IPS-NIHi11 (cell line): ENCODE results near the gene OAS1.
"Not testable (repeated sequence)": the region's sequence is repeated elsewhere in the genome, so short reads cannot be mapped to it uniquely, and the experiment has no call there.

Experiments
- DNase-seq: peaks from one replicate; pipeline ENCODE4 v3.0.0; 2012; ENCODE audit warnings: mixed read lengths, low spot score

OAS1 gene

GRCh38 chr12:112937741-112938719 is 31.3 kb downstream of the OAS1 start, which contains the start of gene OAS3:
TSS of gene OAS3 (plus strand) at chr12:112938474. CDS start at chr12:112938531, 57 bp downstream.
- DNase-seq = peak; percentile 46

- no peak for DNase-seq
Measured at GRCh38 chr12:112938751-112939150, 32.0 kb downstream of the OAS1 start.

DNA sequence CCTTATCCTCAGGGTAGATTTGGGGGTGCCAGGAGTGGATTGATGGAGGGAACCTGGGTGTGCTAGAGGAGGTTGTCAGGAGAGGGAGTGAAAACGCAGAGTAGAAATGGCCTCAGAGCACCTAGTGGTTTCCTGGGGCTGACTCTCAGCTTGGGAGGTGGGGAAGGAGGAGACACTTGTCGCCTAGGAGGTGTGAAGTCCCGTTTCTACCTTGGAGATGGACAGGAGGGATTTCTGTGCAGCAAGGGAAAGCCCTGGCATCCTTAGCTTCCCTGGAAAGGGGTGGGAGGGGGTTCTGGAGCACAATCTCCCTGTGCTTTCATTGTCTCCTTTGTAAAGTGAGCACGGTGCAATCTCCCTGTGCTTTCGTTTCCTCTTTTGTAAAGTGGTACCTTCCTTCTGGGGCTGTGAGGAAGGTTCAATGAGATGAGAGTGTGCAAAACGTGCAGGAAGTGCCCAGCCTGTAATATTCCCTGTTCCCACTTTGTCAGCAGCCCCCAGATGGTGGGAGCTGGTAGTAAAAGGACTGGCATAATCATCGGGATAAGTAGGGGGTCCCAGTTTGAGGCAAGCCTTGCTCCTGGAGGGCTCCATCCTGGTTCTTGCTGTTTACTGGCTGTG is 33.1 kb downstream of the OAS1 start:
- DNase-seq = no peak

DNA sequence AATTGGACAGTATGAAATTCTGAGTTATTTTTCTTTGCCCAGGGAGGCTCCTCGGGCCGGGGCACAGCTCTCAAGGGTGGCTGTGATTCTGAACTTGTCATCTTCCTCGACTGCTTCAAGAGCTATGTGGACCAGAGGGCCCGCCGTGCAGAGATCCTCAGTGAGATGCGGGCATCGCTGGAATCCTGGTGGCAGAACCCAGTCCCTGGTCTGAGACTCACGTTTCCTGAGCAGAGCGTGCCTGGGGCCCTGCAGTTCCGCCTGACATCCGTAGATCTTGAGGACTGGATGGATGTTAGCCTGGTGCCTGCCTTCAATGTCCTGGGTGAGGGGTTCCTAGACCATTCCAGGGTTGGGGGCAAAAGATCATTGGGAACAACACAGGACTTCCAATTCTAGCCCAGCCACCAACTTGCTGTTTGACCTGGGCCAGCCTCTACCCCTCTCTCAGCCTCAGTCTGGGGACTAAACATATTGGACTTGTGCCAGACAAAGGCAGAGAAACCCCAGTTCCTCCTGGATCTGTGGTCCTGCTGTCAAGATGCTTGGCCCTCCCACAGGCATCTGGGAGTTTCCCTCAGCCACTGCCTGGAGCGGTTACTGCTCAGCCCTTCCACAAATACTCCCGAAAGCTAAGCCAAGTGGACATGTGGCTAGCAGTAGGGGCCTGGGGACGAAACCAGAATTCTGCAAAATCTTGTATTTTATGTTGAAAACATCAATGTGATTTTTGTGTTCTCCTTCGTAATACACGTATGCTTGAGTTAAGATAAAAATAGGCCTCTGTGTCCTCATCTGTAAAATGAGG is 35.0 kb downstream of the OAS1 start:
- no peak for DNase-seq

- DNase-seq = no peak
Measured at GRCh38 chr12:112942572-112942971, 35.8 kb downstream of the OAS1 start.

- no peak for DNase-seq
Measured at GRCh38 chr12:112944024-112944690, 37.4 kb downstream of the OAS1 start.

DNA sequence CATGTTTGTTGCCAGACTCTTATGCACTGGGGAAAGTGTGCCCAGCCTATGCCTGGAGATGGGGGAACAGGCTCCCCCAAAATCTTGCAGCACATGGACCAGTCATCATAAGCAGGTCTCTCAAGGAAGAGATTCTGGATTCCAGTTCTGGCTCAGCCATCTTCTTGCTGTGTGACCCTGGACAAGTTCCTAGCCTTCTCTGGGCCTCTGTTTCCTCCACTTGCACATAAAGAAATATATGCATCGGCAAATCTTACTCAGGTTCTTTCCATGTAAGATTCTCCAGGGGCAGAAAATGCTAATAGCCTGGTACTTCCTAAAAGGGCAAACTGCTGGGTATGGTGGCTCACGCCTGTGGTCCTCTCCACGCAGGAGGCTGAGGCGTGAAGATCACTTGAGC is 38.8 kb downstream of the OAS1 start:
- DNase-seq = no peak

DNA sequence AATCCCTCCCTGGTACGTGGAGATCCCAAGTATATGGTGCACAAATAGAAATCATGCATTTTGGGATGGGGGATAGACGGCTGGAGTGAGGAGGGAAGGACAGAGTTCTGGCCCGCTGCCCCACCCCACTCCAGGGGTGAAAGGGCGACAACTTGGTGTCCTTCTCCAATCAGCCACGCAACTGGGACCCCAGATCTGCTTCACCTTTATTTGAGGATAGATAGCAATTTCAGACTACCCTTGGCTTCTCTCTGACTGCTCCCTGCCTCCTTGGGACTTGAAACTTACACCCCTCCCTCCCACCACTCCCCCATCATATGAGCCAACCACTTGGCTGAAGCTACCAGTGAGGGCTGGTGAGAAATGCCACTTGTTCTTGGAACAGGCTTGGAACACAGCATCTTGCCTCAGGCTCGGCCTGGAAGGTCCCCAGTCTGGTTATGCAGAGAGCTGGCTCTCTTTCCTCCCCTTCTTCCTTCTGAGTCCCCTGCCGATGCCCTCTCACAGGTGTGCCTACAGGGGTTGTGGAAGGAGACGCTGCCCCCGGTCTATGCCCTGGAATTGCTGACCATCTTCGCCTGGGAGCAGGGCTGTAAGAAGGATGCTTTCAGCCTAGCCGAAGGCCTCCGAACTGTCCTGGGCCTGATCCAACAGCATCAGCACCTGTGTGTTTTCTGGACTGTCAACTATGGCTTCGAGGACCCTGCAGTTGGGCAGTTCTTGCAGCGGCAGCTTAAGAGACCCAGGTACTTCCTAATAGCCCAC is 39.7 kb downstream of the OAS1 start:
- DNase-seq = no peak

- no peak for DNase-seq
Measured at GRCh38 chr12:112947314-112947713, 40.6 kb downstream of the OAS1 start.

DNA sequence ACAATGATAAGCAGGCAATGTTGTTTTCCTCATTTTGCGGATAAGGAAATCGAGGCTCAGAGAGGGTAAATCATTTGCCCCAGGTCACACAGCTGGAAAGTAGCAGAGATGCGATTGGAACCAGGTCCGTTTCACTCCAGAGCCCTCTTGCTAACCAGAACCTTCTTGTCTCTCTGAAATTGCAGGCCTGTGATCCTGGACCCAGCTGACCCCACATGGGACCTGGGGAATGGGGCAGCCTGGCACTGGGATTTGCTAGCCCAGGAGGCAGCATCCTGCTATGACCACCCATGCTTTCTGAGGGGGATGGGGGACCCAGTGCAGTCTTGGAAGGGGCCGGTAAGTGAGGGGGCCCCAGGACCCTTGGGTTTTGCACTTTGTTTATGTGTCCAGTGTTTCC is 41.0 kb downstream of the OAS1 start:
- DNase-seq = no peak

DNA sequence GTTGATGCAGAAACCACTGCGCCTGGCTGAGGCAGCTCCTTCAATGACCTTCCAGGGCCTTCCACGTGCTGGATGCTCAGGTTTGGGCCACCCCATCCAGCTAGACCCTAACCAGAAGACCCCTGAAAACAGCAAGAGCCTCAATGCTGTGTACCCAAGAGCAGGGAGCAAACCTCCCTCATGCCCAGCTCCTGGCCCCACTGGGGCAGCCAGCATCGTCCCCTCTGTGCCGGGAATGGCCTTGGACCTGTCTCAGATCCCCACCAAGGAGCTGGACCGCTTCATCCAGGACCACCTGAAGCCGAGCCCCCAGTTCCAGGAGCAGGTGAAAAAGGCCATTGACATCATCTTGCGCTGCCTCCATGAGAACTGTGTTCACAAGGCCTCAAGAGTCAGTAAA is 42.0 kb downstream of the OAS1 start:
- no peak for DNase-seq

DNA sequence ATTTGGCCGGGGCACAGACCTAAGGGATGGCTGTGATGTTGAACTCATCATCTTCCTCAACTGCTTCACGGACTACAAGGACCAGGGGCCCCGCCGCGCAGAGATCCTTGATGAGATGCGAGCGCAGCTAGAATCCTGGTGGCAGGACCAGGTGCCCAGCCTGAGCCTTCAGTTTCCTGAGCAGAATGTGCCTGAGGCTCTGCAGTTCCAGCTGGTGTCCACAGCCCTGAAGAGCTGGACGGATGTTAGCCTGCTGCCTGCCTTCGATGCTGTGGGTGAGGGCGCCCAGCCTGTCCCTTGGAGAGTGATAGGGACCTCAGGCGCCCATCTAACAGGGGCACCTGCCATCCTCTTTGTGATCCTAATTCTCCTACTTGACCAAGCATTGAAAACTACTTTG is 43.9 kb downstream of the OAS1 start:
- no peak for DNase-seq

- not testable (repeated sequence) for DNase-seq
Measured at GRCh38 chr12:112957125-112957524, 50.4 kb downstream of the OAS1 start.

DNA sequence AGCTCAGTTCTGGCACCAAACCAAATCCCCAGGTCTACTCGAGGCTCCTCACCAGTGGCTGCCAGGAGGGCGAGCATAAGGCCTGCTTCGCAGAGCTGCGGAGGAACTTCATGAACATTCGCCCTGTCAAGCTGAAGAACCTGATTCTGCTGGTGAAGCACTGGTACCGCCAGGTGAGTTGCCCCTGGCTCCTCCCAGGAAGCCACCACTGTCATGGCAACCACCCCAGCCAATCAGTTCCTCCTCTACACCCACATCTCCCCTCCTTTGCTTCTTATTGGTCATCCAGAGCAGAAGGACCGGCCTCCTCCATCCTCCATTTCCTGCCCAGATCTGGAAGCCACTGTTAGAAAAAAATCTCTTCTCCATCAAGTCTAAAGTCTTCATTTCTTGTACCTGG is 54.3 kb downstream of the OAS1 start:
- DNase-seq = peak; percentile 35

- peak; percentile 1 for DNase-seq
Measured at GRCh38 chr12:112961536-112961935, 54.8 kb downstream of the OAS1 start.

GRCh38 chr12:112962561-112962960 is 55.8 kb downstream of the OAS1 start:
- DNase-seq = no peak

DNA sequence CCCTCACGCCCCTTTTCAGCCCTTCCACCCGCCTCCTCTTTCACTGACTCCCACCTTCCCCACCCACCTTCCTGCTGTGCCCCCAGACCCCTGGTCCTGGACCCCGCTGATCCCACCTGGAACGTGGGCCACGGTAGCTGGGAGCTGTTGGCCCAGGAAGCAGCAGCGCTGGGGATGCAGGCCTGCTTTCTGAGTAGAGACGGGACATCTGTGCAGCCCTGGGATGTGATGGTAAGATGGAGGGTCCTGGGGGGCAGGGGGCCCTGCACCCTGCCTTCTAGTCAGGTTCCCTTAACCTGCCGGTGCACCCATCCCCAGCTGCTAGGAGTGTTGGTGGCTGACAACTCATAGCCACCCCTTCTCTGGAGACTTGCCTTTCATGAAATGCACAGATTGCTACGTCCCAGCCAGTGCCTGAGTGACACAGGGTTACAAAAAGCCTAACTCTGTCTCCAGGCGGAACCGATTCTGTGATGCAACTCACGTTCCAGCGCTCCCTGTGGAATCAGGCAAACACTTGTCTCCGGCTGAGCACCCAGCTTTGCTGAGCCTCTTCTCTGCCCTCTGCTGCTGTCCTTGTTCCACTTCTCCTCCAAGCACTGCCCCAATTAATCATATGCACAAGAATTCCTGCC is 56.6 kb downstream of the OAS1 start:
- DNase-seq = no peak

DNA sequence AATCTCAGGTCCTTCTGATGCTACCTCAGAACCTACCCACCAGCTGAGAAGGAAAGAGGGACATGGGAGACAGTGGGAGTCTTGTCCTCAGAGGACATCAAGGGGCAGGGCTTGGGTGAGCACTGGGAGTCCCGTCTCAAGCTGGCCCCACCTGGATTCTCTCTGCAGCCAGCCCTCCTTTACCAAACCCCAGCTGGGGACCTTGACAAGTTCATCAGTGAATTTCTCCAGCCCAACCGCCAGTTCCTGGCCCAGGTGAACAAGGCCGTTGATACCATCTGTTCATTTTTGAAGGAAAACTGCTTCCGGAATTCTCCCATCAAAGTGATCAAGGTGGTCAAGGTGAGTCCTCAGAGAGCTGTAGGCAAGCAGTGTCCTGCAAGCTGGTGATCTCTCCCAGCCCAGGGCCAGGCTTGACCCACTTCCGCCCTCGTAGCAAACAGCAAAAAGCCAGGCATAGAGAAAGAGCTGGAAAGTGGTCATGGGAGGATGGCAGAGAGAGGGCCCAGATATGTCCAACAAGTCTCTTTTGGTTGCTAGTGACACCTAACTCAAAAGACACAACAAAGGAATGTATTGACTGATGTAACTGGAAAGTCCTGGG is 57.4 kb downstream of the OAS1 start:
- DNase-seq = no peak

DNA sequence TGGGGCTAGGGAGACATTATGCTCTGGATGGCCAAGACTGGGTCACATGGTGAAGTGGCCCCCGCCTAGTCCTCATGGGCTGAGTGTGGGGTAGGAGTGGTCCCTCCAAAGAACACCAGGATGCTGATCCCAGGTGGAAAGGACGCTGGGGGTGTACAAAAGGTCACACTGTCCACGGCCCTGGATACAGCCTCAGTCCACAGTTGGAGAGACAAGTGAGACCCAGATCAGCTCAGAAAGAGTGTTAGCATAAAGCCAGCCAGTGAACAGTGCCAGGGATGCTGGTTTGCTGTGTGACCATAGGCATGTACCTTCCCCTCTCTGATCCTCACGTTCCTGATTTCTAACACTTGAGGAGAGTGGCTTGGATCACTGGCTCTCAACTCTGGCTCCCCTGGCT is 58.2 kb downstream of the OAS1 start:
- DNase-seq = no peak

DNA sequence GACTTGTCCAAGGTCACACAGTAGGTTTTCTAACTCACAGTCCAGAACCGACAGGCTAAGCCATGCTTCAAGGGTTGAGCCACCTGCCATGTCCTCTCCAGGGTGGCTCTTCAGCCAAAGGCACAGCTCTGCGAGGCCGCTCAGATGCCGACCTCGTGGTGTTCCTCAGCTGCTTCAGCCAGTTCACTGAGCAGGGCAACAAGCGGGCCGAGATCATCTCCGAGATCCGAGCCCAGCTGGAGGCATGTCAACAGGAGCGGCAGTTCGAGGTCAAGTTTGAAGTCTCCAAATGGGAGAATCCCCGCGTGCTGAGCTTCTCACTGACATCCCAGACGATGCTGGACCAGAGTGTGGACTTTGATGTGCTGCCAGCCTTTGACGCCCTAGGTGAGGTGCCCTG is 58.9 kb downstream of the OAS1 start:
- DNase-seq = no peak
